ENCODE data around the gene FANCD2. TPM values are rescaled to one million over a fixed set of nuclear protein-coding genes. Genes with fewer than 3 reads are reported as not detected.

The FANCD2 gene
- total and polyA plus RNA-seq, 4 donors = 0.76 to 24.6 (median 0.84) TPM

GRCh38 chr3:10108091-10108490 is 81.9 kb downstream of the FANCD2 start, which contains the start of gene FANCD2OS (continued):
- TF ChIP-seq REST (IDR thresholded peaks at IDR 0.05) (no peak), SP1 (IDR thresholded peaks at IDR 0.05) (no peak)

GRCh38 chr3:10115326-10116137 is 89.3 kb downstream of the FANCD2 start, which contains the start of gene BRK1:
Gene BRK1 (plus strand): TSS chr3:10115675. CDS start chr3:10115702, 27 bp downstream.
- peak within 1 kb of the TSS; percentile 80 to 82 (median 81) for H3K4me3 ChIP-seq (ENCODE audit: low read depth in 1 of 3, low read length in 3 of 3)
- peaks cover 0 to under 1% (median 0%) of the 10 kb centered on the region in 4 donors for H3K36me3 ChIP-seq (ENCODE audit: control insufficient read depth in 4 of 4, insufficient read depth in 3 of 4, low read depth in 1 of 4, low read length in 3 of 4)
- peak within 1 kb of the TSS; percentile 36 to 70 for H3K9ac ChIP-seq (ENCODE audit: low read depth in 1 of 2, low read length in 2 of 2)
- no peaks in the 10 kb centered on the region for H3K9me3 ChIP-seq (ENCODE audit: control insufficient read depth in 4 of 4, low read length in 3 of 4)
- peak; percentile 86 for DNase-seq (ENCODE audit: low spot score)
- TF ChIP-seq NR2F2 (IDR thresholded peaks at IDR 0.05) (no peak), RAD21 (IDR thresholded peaks at IDR 0.05) (peak; percentile 49 to 58), GABPA (IDR thresholded peaks at IDR 0.05 in 1 of 2, conservative IDR thresholded peaks at IDR 0.05 in 1 of 2) (peak in 1 of 2 donors; percentile 82), JUND (IDR thresholded peaks at IDR 0.05) (no peak), ATF3 (IDR thresholded peaks at IDR 0.05) (no peak), REST (IDR thresholded peaks at IDR 0.05) (peak; percentile 62), RXRA (IDR thresholded peaks at IDR 0.05) (peak; percentile 28 to 37), FOXA1 (IDR thresholded peaks at IDR 0.05) (no peak), TAF1 (conservative IDR thresholded peaks at IDR 0.05) (peak; percentile 92), MAX (IDR thresholded peaks at IDR 0.05) (peak; percentile 62), HNF4G (IDR thresholded peaks at IDR 0.05) (no peak), FOXA2 (IDR thresholded peaks at IDR 0.05) (no peak), SP1 (IDR thresholded peaks at IDR 0.05) (peak; percentile 47), ZBTB33 (IDR thresholded peaks at IDR 0.05) (peak; percentile 93), YY1 (IDR thresholded peaks at IDR 0.05) (peak; percentile 98), HNF4A (conservative IDR thresholded peaks at IDR 0.05) (no peak), EGR1 (IDR thresholded peaks at IDR 0.05; ENCODE audit: low read depth in 2 of 2) (peak; percentile 95 to 97), CTCF (IDR thresholded peaks at IDR 0.05; ENCODE audit: low read depth, low read length, missing input control) (no peak)
- WGBS = under 1% methylated on average over 54 of the region's 54 CpGs
- peak within 1 kb of the TSS; percentile 49 to 68 for H3K27ac ChIP-seq (ENCODE audit: low read depth in 1 of 2, low read length in 2 of 2)
- peaks cover 3 to 12% (median 10%) of the 10 kb centered on the region in 4 donors for H3K4me1 ChIP-seq (ENCODE audit: control insufficient read depth in 4 of 4, insufficient read depth in 4 of 4, low read length in 3 of 4)
- H3K27me3 ChIP-seq (ENCODE audit: control insufficient read depth in 4 of 4, insufficient read depth in 4 of 4, low read length in 3 of 4) = no peaks in the 10 kb centered on the region
